GM19193 (cell line): ENCODE data around the gene ECT2L.

Experiments used
- POLR2A ChIP-seq: IDR thresholded peaks from 4 replicates; pipeline ENCODE4 v1.6.1; 2011; ENCODE audit not compliant: insufficient read depth, insufficient read length; ENCODE audit errors: extremely low read depth

The ECT2L gene

GRCh38 chr6:138920906-138921305 is 125.0 kb downstream of the ECT2L start:
- no peak for TF ChIP-seq POLR2A

- no peak for TF ChIP-seq POLR2A
These were observed 127.7 kb downstream of the ECT2L start for GRCh38 chr6:138923561-138923960.

GRCh38 chr6:138925806-138926205 is 129.9 kb downstream of the ECT2L start:
- no peak for TF ChIP-seq POLR2A

GRCh38 chr6:138926579-138926978 is 130.7 kb downstream of the ECT2L start:
- no peak for TF ChIP-seq POLR2A

- TF ChIP-seq POLR2A: no peak
These were observed 135.8 kb downstream of the ECT2L start for GRCh38 chr6:138931660-138932059.

GRCh38 chr6:138943089-138943625 is 147.3 kb downstream of the ECT2L start:
- TF ChIP-seq POLR2A: no peak

GRCh38 chr6:138944412-138944811 is 148.5 kb downstream of the ECT2L start:
- TF ChIP-seq POLR2A: no peak

GRCh38 chr6:138945354-138945753 is 149.5 kb downstream of the ECT2L start:
- TF ChIP-seq POLR2A: no peak

- no peak for TF ChIP-seq POLR2A
These were observed 152.1 kb downstream of the ECT2L start for GRCh38 chr6:138948004-138948403.

GRCh38 chr6:138948546-138949179 is 152.8 kb downstream of the ECT2L start:
- TF ChIP-seq POLR2A: no peak

GRCh38 chr6:138953451-138953850 is 157.6 kb downstream of the ECT2L start:
- no peak for TF ChIP-seq POLR2A
